ENCODE results near the gene OSBP2.
"Not testable (repeated sequence)": the region's sequence is repeated elsewhere in the genome, so short reads cannot be mapped to it uniquely, and the experiment has no call there.

Gene OSBP2

GRCh38 chr22:30763815-30764673 lies 69.4 kb downstream of the OSBP2 start:
- DNase-seq (ENCODE audit: low read depth) = peak; percentile 92
- peak; percentile 81 for TF ChIP-seq CTCF (conservative IDR thresholded peaks at IDR 0.05; ENCODE audit: low read depth, low read length)
- H3K4me3 ChIP-seq (ENCODE audit: low read depth, low read length) = no peak overlapping the region

- TF ChIP-seq CTCF (conservative IDR thresholded peaks at IDR 0.05; ENCODE audit: low read depth, low read length) = no peak
- no peak overlapping the region for H3K4me3 ChIP-seq (ENCODE audit: low read depth, low read length)
- no peak for DNase-seq (ENCODE audit: low read depth)
Observed at GRCh38 chr22:30767661-30768060, 73.0 kb downstream of the OSBP2 start.

GRCh38 chr22:30770716-30771115 lies 76.0 kb downstream of the OSBP2 start:
- DNase-seq (ENCODE audit: low read depth) = no peak
- no peak for TF ChIP-seq CTCF (conservative IDR thresholded peaks at IDR 0.05; ENCODE audit: low read depth, low read length)
- H3K4me3 ChIP-seq (ENCODE audit: low read depth, low read length) = no peak overlapping the region

GRCh38 chr22:30773919-30774318 lies 79.2 kb downstream of the OSBP2 start:
- no peak for TF ChIP-seq CTCF (conservative IDR thresholded peaks at IDR 0.05; ENCODE audit: low read depth, low read length)
- no peak overlapping the region for H3K4me3 ChIP-seq (ENCODE audit: low read depth, low read length)
- DNase-seq (ENCODE audit: low read depth) = no peak

GRCh38 chr22:30774566-30774965 lies 79.9 kb downstream of the OSBP2 start:
- no peak overlapping the region for H3K4me3 ChIP-seq (ENCODE audit: low read depth, low read length)
- no peak for TF ChIP-seq CTCF (conservative IDR thresholded peaks at IDR 0.05; ENCODE audit: low read depth, low read length)
- DNase-seq (ENCODE audit: low read depth) = no peak

- no peak overlapping the region for H3K4me3 ChIP-seq (ENCODE audit: low read depth, low read length)
- DNase-seq (ENCODE audit: low read depth) = no peak
- TF ChIP-seq CTCF (conservative IDR thresholded peaks at IDR 0.05; ENCODE audit: low read depth, low read length) = no peak
Observed at GRCh38 chr22:30776476-30776875, 81.8 kb downstream of the OSBP2 start.

- DNase-seq (ENCODE audit: low read depth); H3K4me3 ChIP-seq (ENCODE audit: low read depth, low read length): not testable (repeated sequence)
Observed at GRCh38 chr22:30777146-30777545, 82.5 kb downstream of the OSBP2 start.
